HL-60 (cell line): Measurements from ENCODE around the gene TSHZ2.

Experiments used
- DNase-seq, 2 experiments: peaks; one replicate each; pipeline ENCODE4 v3.0.0-alpha.2; 2010 to 2020; ENCODE audit warnings: low read depth in 1 of 2, low spot score in 1 of 2
- H3K27ac ChIP-seq: fragments of 250-450 bp; sonication (Bioruptor Pico); replicated peaks from 2 replicates; pipeline ENCODE4 v1.5.1; 2020; ENCODE audit warnings: mild to moderate bottlenecking, moderate library complexity
- H3K27me3 ChIP-seq: fragments of 250-450 bp; sonication (Bioruptor Pico); 2 replicates; pipeline ENCODE4 v1.5.1; 2021; ENCODE audit warnings: mild to moderate bottlenecking, moderate library complexity; ENCODE audit not compliant: insufficient read depth, poor library complexity, severe bottlenecking
- H3K4me3 ChIP-seq: replicated peaks from 2 replicates; pipeline ENCODE4 v1.5.1; 2011; ENCODE audit warnings: mild to moderate bottlenecking, control low read depth, low read length; ENCODE audit not compliant: insufficient read depth
- CTCF ChIP-seq: IDR thresholded peaks from one replicate; pipeline ENCODE4 v1.5.1; 2011; ENCODE audit warnings: low read length, control low read depth, inconsistent platforms; ENCODE audit not compliant: insufficient read depth
- GABPA ChIP-seq: IDR thresholded peaks from 2 replicates; pipeline ENCODE4 v1.6.1; 2012; ENCODE audit warnings: low read depth
- POLR2AphosphoS5 ChIP-seq: IDR thresholded peaks from 2 replicates; pipeline ENCODE4 v1.6.1; 2012; ENCODE audit warnings: low read depth
- SPI1 ChIP-seq: IDR thresholded peaks from 2 replicates; pipeline ENCODE4 v1.6.1; 2012; ENCODE audit warnings: low read depth, mild to moderate bottlenecking, borderline replicate concordance
- TF ChIP-seq, protein P1 (sequence below): IDR thresholded peaks from 2 replicates; pipeline ENCODE4 v1.6.1; 2012; ENCODE audit warnings: low read depth; ENCODE audit not compliant: insufficient replicate concordance

TSHZ2 gene

DNA sequence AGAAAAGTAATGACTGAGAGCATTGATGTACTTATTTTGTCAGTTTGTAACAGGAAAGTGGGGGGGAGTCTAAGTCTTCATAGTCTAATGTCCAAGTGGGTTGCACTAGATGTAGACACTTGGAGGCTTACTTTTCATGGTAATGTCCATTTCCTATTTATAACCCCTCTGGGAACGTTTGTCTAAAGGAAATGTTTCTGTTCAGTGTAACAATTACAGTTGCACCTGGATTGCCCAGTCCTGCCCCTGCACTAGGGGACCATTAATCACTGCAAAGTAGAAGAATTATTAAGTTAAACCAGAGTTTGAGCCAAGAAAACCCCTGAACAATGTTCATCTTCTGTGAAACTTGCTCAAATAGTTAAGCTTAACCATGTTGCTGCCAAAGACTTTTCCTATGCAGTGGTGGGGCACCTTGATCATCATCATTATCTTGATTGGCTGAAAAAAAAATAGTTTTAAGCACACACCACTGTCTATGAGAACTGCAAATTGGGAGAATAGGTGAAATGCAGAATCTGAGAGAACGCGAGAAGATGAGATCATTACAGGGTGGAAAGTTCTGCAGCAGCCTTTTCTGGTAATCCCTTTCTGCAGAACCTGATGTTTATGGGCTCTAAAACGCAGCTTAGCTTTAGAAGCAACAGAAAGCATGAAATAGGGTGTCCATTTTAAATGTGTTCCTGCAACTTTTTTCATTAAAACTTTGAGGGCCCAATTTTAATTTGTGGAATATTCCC lies 515.5 kb downstream of the TSHZ2 start:
- no peak for DNase-seq
- Histone ChIP-seq H3K27ac (no peak overlapping the region), H3K27me3 (no peaks in the 10 kb centered on the region), H3K4me3 (no peak overlapping the region)
- TF ChIP-seq CTCF = no peak
- no peak for TF ChIP-seq SPI1
- no peak for TF ChIP-seq POLR2AphosphoS5
- no peak for TF ChIP-seq GABPA
- TF ChIP-seq, protein P1, sequence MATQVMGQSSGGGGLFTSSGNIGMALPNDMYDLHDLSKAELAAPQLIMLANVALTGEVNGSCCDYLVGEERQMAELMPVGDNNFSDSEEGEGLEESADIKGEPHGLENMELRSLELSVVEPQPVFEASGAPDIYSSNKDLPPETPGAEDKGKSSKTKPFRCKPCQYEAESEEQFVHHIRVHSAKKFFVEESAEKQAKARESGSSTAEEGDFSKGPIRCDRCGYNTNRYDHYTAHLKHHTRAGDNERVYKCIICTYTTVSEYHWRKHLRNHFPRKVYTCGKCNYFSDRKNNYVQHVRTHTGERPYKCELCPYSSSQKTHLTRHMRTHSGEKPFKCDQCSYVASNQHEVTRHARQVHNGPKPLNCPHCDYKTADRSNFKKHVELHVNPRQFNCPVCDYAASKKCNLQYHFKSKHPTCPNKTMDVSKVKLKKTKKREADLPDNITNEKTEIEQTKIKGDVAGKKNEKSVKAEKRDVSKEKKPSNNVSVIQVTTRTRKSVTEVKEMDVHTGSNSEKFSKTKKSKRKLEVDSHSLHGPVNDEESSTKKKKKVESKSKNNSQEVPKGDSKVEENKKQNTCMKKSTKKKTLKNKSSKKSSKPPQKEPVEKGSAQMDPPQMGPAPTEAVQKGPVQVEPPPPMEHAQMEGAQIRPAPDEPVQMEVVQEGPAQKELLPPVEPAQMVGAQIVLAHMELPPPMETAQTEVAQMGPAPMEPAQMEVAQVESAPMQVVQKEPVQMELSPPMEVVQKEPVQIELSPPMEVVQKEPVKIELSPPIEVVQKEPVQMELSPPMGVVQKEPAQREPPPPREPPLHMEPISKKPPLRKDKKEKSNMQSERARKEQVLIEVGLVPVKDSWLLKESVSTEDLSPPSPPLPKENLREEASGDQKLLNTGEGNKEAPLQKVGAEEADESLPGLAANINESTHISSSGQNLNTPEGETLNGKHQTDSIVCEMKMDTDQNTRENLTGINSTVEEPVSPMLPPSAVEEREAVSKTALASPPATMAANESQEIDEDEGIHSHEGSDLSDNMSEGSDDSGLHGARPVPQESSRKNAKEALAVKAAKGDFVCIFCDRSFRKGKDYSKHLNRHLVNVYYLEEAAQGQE = no peak

GRCh38 chr20:53488775-53489272 lies 516.7 kb downstream of the TSHZ2 start:
- Histone ChIP-seq H3K4me3 (no peak overlapping the region), H3K27ac (no peak overlapping the region), H3K27me3 (no peaks in the 10 kb centered on the region)
- no peak for TF ChIP-seq SPI1
- TF ChIP-seq CTCF = no peak
- TF ChIP-seq POLR2AphosphoS5 = no peak
- TF ChIP-seq, protein P1 = no peak
- TF ChIP-seq GABPA = no peak
- no peak for DNase-seq

- DNase-seq = no peak
- Histone ChIP-seq H3K27me3 (no peaks in the 10 kb centered on the region), H3K27ac (no peak overlapping the region), H3K4me3 (no peak overlapping the region)
- TF ChIP-seq SPI1 (no peak), POLR2AphosphoS5 (no peak), GABPA (no peak), CTCF (no peak)
- TF ChIP-seq, protein P1 = no peak
Measured at GRCh38 chr20:53489528-53489927, 517.4 kb downstream of the TSHZ2 start.
